Gastroesophageal sphincter (tissue), 3 donors: ENCODE data around the gene CELSR1.

Experiments used
- CTCF ChIP-seq, 4 experiments: fragments of 200-600 bp in 2 of 4; fragments of 450-650 bp in 2 of 4; sonication (generic) in 1 of 4; IDR thresholded peaks; one replicate each; pipeline ENCODE4 v1.5.1; 2017 to 2019; ENCODE audit warnings: antibody characterized with exemption in 4 of 4, mild to moderate bottlenecking in 2 of 4, moderate library complexity in 2 of 4
- EP300 ChIP-seq: sonication (generic); formaldehyde crosslinking; IDR thresholded peaks from one replicate; pipeline ENCODE4 v1.6.1; 2017; ENCODE audit warnings: antibody characterized with exemption, mild to moderate bottlenecking
- POLR2A ChIP-seq, 2 donors: fragments of 450-650 bp; IDR thresholded peaks; one replicate each; pipeline ENCODE4 v1.6.1; 2017; ENCODE audit warnings: antibody characterized with exemption in 2 of 2, mild to moderate bottlenecking in 2 of 2, moderate library complexity in 1 of 2
- POLR2AphosphoS5 ChIP-seq: sonication (generic); formaldehyde crosslinking; IDR thresholded peaks from one replicate; pipeline ENCODE4 v1.6.1; 2017; ENCODE audit warnings: antibody characterized with exemption

- TF ChIP-seq POLR2A (IDR thresholded peaks at IDR 0.05) (no peak), CTCF (IDR thresholded peaks at IDR 0.05) (no peak), EP300 (no peak), POLR2AphosphoS5 (no peak)
These were observed 15.8 kb upstream of the CELSR1 start for GRCh38 chr22:46553189-46553588.
